Suppressor macrophage (primary cell): Measurements from ENCODE around the gene PKD2L2.
A peak's percentile ranks its signal among the peaks of the same experiment; 100 is the strongest.
"Not testable (repeated sequence)": the region's sequence is repeated elsewhere in the genome, so short reads cannot be mapped to it uniquely, and the experiment has no call there.

Source experiments
- DNase-seq, 4 experiments: peaks; one replicate each; pipeline ENCODE4 v3.0.0-alpha.2; 2020 to 2022
- total RNA-seq, 17 experiments: gene quantifications; one replicate each; lab custom pipeline; 2026; ENCODE audit warnings: mixed read lengths in 6 of 17, inconsistent platforms in 3 of 17; lab: John Stamatoyannopoulos, UW

Gene PKD2L2
- 0 to 1.3 (median 0.05) reads per million in 17 experiments for total RNA-seq

GRCh38 chr5:137888863-137889759, at the start of gene PKD2L2:
TSS of gene PKD2L2 (plus strand) at chr5:137889457. CDS start at chr5:137889492, 35 bp downstream.
- peak; percentile 89 to 94 (median 92) for DNase-seq

GRCh38 chr5:137842296-137842695, 47.0 kb upstream of the PKD2L2 start:
- no peak for DNase-seq

GRCh38 chr5:137843676-137844299, 45.5 kb upstream of the PKD2L2 start:
- DNase-seq, result no peak

GRCh38 chr5:137845472-137845871, 43.8 kb upstream of the PKD2L2 start:
- DNase-seq, result no peak

- DNase-seq, result no peak
Observed at GRCh38 chr5:137847687-137848086, 41.6 kb upstream of the PKD2L2 start.

DNA sequence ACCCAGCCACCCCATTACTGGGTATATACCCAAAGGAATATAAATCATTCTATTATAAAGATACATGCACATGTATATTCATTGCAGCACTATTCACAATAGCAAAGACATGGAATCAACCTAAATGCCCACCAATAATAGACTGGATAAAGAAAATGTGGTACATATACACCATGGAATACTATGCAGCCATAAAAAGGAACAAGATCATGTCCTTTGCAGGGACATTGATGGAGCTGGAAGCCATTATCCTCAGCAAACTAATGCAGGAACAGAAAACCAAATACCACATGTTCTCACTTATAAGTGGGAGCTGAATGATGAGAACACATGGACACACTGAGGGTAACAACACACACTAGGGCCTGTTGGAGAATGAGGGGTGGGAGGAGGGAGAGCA, 36.1 kb upstream of the PKD2L2 start:
- not testable (repeated sequence) for DNase-seq

DNA sequence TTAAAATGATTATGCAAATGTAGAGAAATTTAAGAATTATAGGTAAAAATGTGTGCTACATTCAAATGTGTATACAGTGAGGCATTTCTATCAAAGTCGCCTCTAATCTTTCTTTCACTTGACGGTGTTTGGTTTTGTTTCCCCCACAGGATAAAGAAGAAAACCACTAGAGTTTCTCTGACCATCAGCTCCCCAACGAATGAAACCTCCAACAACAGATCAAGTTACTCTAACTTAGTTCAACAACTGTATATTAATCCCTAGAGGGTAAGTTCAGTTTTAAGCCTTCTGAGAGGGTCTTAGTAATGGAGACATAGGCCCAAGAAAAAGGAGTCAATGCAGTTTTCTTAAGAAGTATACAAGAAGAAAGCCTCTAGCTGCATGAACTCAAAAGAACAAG, 33.1 kb upstream of the PKD2L2 start:
- no peak for DNase-seq

DNA sequence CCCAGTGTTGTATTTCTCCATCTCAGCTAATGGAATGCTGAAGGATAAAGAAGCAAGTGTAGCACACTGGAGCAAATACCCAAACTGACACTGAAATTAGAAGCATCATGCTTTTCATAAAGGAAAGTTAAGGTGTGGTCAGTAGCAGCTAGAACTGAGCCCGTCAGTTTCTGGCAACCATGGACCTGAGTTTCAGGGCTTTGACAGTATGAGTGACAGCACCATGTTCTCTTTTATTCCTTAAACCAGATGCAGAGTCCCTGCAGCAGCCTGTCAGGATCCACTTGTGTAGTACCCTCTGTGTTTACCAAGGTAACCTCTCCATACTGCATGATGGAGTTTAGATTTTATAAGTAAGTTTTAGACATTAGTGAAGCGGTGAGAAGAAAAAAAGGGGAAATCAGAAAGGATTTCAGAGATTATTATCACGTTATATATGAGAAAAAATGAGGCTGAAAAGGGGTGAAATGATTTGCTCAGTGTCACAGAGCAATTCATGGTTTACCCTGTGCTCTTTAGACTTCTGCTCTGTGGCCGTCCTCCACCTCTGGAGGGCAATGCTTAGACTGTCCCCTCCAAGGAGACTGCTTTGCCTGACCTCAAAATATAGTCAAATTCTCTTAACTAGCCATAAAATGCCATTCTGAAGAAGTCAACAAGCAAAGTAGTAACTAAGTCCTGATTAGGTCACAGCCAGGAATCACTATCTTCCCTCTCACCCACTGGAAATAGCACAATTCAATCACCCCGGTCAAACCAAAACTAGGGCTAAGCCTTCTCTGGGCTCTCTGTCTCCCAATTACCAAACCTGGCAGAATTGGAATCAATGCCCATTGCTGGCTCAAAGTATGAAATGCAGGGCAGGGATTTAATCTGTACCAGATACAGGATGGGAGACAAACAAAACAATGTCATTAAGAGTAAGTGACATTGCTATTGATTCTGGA, 32.1 kb upstream of the PKD2L2 start:
- no peak for DNase-seq

DNA sequence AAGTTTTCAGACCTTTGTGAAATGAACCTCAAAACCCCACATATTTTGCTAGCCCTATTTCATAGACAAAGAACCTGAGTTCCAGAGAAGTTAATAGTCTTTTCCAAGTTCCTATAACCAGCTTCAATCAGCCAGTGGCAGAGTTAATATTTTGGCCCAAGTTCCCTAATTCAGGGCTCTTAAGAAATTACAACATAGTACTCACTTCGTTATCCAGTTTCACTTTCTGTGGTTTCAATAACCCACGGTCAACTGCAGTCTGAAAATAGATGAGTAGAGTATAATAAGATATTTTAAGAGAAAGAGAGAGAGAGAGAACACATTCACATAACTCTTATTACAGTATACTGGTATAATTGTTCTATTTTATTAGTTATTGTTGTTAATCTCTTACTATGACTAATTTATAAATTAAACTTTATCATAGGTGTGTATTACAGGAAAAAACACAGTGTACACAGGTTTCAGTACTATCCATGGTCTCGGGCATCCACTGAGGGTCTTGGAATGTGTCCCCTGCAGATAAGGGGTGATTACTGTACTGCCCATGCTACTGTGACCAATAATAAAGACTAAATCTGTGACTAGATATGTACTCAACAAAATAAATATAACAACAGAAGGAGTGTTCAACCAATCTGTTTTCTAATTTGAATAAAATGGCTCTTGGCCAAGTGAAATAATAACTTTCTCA, 30.9 kb upstream of the PKD2L2 start:
- DNase-seq, result peak; percentile 62 to 88 (median 75)

DNA sequence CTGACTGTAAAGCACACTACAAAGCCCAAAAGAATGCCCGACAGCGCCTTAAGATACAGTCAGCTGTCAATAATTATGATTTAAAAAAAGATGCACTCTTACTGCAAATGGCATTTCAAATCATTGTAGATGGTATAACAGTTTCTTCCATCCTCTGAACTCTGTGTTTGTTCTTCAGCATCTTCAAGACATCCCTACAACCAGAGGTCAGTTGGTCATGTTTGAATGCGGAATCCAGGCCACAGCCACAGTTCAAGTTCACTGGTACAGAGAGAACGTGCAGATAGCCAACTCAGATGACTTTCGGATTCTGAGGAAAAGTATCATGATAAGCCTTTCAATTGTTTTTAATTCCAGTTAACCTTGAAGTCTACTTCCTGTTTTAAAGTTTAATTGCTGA, 30.3 kb upstream of the PKD2L2 start:
- no peak for DNase-seq

DNA sequence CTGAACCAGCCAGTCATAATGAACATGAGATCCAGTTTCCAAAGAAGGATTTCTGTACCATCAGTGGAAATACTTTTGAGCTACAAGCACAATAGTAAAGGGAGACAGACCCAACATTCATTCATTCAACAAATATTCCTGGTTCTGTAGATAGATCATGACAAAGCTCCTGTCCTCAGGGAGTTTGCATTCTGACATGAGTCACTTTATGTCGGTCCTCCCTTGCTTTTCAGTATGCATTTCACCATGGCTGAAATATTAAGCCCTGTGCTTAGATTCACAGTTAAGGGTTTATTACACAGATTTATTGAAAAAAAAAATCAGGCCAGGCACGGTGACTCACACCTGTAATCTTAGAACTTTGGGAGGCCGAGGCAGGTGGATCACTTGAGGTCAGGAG, 27.0 kb upstream of the PKD2L2 start:
- DNase-seq, result no peak

DNA sequence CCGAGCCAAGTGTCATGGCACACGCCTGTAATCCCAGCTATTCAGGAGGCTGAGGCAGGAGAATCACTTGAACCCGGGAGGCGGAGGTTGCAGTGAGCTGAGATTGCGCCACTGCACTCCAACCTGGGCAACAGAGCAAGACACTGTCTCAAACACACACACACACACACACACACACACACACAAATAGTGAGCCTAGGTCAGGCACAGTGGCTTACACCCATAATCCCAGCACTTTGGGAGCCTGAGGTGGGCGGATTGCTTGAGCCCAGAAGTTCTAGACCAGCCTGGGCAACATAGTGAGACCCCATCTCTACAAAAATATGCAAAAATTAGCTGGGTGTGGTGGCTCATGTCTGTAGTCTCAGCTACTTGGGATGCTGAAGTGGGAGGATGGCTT, 25.6 kb upstream of the PKD2L2 start:
- DNase-seq, result not testable (repeated sequence)

- peak in 2 of 4 experiments; percentile 19 to 38 for DNase-seq
Observed at GRCh38 chr5:137866541-137867388, 22.5 kb upstream of the PKD2L2 start.

DNA sequence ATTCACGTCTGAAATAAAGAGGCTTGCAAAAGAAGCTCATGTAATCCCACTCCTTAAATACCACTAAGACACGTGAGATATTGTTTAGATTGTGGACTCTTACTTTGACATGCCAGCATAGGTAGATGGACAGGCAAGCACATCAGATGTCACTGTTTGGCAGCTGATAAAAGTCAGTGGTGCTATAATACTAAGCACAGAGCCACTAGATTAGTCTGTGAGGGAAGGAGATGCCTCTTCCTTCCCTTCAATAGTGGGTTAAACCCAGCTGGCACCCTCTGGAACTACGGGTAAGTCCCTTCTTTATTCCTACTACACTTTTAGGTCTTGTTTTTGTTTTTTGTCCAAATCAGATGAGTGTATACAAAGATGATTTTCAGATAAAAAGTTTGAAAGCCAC, 21.6 kb upstream of the PKD2L2 start, which contains the start of gene MYOT:
Gene MYOT (plus strand): TSS at position 197 of the 400 bp plus-strand sequence. CDS start 2,792 bp downstream, outside the sequence.
- DNase-seq, result no peak

- no peak for DNase-seq
Observed at GRCh38 chr5:137870647-137871339, 18.5 kb upstream of the PKD2L2 start.

- DNase-seq, result no peak
Observed at GRCh38 chr5:137871571-137871970, 17.7 kb upstream of the PKD2L2 start.

DNA sequence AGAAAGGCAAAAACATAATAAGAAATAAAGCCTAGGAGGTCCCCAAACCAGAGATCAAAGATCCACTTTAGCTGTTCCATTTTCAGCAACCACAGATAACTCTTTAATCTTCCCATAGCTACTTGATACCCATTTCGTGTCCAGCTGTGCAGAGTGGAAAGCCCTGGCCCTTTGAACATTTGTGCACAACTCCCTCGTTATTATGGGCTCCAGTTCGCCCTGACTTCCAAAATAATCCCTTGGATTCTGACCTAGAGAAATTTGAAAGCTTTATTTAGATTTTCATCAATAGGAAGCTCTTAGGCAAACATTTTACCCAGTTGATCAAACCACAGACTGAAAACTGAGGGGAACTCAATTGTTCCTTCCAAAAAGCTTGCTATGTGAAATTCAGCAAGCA, 16.8 kb upstream of the PKD2L2 start:
- no peak for DNase-seq

GRCh38 chr5:137876101-137876500, 13.2 kb upstream of the PKD2L2 start:
- no peak for DNase-seq

DNA sequence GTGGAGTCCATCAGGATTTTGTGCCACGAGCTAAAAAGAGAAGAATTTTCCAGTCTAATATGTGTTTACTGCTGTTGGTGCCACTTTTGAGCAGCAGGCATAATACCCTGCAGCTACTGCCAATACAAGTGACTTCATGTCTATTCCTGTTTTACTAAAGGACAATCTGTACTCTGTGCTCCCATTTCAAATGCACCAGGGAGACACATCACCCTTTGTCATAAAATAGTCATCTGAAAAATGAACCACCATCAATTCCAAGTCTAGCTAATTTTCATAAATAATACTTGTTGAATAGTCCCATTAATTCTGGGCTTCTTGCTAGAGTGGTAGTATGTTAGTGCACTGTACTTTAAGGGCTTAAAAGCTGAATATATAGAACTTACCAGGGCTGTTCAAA, 8.9 kb upstream of the PKD2L2 start:
- no peak for DNase-seq

DNA sequence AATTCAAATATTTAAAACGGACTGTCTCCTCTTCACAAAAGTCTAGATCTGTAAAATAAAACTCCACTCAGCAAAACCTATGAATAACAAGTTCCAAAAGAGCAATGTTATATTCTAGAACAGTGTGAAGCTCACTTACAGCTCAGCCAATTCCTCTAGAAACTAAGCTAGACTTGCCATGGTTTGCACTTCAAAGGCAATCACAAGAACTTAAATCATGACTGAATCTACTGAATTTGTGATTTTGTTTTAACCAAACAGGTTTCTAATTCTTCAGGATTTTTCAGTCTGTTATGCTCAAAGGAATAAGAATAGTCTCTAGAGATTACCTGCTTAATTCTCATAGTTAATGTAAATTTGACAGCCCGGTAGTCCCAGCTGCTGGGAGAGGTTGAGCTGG, 1.4 kb upstream of the PKD2L2 start:
- no peak for DNase-seq
